ENCODE results near the gene TNFSF12.
"Not testable (repeated sequence)": the region's sequence is repeated elsewhere in the genome, so short reads cannot be mapped to it uniquely, and the experiment has no call there.

TNFSF12 gene

GRCh38 chr17:7587420-7588151 is 38.7 kb downstream of the TNFSF12 start:
- DNase-seq (ENCODE audit: low read depth), result no peak

GRCh38 chr17:7588553-7589203 is 39.8 kb downstream of the TNFSF12 start:
- DNase-seq (ENCODE audit: low read depth), result no peak

- DNase-seq (ENCODE audit: low read depth), result no peak
Observed at GRCh38 chr17:7589204-7589868, 40.5 kb downstream of the TNFSF12 start.

GRCh38 chr17:7589891-7590691 is 41.2 kb downstream of the TNFSF12 start, which contains the start of gene SOX15:
Gene SOX15, minus strand, starts transcription at chr17:7590094. Its CDS starts 418 bp downstream, at chr17:7589676.
- DNase-seq (ENCODE audit: low read depth), result no peak

GRCh38 chr17:7590743-7591142 is 41.9 kb downstream of the TNFSF12 start:
- DNase-seq (ENCODE audit: low read depth), result no peak

GRCh38 chr17:7591596-7591995 is 42.7 kb downstream of the TNFSF12 start:
- no peak for DNase-seq (ENCODE audit: low read depth)

- DNase-seq (ENCODE audit: low read depth), result no peak
Observed at GRCh38 chr17:7592422-7593021, 43.7 kb downstream of the TNFSF12 start.

GRCh38 chr17:7593296-7593695 is 44.4 kb downstream of the TNFSF12 start:
- no peak for DNase-seq (ENCODE audit: low read depth)

GRCh38 chr17:7597561-7597960 is 48.7 kb downstream of the TNFSF12 start:
- not testable (repeated sequence) for DNase-seq (ENCODE audit: low read depth)

- DNase-seq (ENCODE audit: low read depth), result no peak
Observed at GRCh38 chr17:7606280-7606679, 57.4 kb downstream of the TNFSF12 start.

All from stimulated activated CD8-positive, alpha-beta memory T cell treated with anti-CD3 and anti-CD28 coated beads, Interleukin-15, amount 100 ng/mL, for 1 hour (primary cell).